ENCODE measurements around the gene FAM151B.
A peak's percentile ranks its signal among the peaks of the same experiment; 100 is the strongest.
"Not testable (repeated sequence)": the region's sequence is repeated elsewhere in the genome, so short reads cannot be mapped to it uniquely, and the experiment has no call there.

The FAM151B gene

DNA sequence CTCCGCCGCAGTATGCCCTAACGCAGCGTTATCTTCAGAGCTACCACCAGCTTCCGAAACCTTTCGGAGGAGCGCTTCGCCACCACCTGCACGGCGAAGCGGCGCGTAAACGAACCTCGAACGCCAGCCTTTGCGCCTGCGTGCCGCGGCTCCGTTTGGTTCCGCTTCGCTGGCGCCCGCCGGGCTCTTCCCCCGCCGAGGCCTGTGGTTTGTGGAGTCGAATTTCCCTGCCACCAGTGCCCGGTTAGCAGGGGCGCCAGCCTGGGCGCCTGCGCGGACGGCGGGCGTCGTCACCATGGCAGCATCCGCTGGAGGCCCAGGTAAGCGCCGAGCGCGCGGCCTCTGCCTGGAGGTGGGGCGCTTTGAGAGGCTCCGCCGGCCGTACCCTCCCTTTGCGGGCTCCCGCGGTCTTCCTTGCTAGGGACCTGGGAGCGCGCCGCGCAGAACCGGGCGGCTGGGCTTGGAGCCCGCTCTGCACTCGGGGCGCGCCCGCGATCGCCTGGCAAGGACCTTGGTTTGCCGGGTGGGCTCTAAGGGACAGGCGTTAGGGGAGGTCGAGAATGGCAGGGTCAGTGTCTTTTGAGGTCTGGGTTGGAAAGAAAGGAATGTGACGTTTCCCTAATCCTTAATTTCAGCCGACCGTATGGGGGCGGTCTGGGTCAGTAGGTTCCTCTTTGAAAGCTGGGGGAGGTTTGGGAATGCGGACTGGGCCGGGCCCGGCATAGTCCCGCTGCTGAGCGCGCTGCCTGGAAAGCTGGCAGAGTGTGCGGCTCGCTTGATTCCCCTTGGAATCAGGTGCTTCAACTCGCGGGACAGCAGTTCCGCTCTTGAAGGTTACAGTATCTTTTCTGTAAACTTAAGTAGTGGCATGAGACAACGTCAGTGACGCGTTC is at the start of gene FAM151B:
FAM151B (plus strand) TSS at position 272 of the 893 bp plus-strand sequence; CDS start at position 296, 24 bp downstream.
- peak; percentile 46 for DNase-seq (ENCODE audit: low read depth, low spot score)

- DNase-seq (ENCODE audit: low read depth, low spot score) = no peak
These were observed 49.2 kb upstream of the FAM151B start for GRCh38 chr5:80438739-80439138.

DNA sequence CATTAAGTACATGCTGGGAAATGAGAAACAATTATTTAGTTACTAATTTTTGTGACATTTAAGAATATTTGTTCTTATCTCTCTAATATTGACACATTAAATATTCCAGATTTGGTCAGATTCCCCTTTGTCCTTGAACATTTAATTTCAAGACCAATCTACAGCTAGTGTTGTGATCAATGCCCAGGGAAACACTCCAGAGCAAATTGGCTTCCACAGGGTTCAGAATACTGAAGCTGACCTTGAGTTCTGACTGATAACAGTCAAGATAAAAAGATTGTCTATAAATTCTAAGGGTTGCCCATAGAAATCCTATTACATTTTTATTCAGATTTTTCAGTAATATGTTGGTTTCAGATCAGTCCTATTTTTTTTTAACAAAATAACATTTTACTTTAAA is 48.7 kb upstream of the FAM151B start:
- DNase-seq (ENCODE audit: low read depth, low spot score) = no peak

DNA sequence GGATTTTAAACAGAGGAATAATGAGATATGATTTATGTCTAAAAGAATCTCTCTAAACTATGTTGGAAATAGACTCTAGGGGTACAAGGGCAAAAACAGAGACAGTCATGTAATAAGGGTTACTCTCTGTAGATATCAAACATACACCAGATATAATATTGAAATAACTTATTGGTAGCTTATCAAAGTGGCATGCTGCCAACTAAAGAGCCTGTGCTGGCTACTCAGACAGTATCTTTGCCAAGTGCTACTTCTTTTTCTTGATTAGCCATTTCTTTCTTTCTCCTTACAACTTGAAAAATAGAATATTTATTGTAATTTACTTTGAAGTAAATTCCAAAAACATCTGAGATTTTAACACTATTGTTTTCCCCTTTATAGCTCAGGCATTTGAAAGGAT is 45.2 kb upstream of the FAM151B start:
- no peak for DNase-seq (ENCODE audit: low read depth, low spot score)

GRCh38 chr5:80453366-80453765 is 34.5 kb upstream of the FAM151B start:
- DNase-seq (ENCODE audit: low read depth, low spot score) = no peak

DNA sequence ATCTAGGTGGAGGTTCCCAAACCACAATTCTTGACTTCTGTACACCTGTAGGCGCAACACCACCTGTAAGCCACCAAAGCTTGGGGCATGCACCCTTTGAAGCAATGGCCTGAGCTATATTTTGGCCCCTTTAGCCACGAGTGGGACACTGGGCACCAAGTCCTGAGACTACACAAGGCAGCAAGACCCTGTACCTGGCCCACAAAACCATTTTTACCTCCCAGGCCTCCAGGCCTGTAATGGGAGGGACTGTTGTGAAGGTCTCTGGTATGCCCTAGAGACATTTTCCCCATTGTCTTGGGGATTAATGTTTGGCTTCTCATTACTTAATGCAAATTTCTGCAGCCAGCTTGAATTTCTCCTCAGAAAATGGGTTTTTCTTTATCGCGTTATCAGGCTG is 24.6 kb upstream of the FAM151B start:
- DNase-seq (ENCODE audit: low read depth, low spot score) = no peak

- DNase-seq (ENCODE audit: low read depth, low spot score) = no peak
These were observed 21.0 kb upstream of the FAM151B start for GRCh38 chr5:80466669-80467485.

- no peak for DNase-seq (ENCODE audit: low read depth, low spot score)
These were observed 19.8 kb upstream of the FAM151B start for GRCh38 chr5:80468131-80468530.

GRCh38 chr5:80470631-80471030 is 17.3 kb upstream of the FAM151B start:
- DNase-seq (ENCODE audit: low read depth, low spot score) = not testable (repeated sequence)

- no peak for DNase-seq (ENCODE audit: low read depth, low spot score)
These were observed 13.0 kb upstream of the FAM151B start for GRCh38 chr5:80474929-80475328.

DNA sequence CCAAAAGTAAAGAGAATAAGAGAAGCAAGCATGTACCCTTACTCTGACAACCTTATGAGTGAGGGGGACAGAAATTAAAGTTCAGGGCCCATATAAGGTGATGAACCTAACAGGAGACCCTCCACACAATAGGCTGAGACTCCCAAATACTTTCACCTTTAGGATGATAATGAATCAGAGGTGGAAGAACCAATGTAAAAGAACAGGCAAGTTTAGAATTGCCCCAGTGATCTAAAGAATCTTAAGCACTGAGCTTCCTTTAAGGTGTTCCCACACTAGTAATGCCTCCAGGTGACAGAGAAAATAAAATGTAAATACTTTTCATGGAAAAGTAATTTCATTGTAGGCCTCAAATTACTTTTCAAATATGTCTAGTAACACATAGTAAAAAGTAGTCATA is 8.2 kb upstream of the FAM151B start:
- DNase-seq (ENCODE audit: low read depth, low spot score) = no peak

DNA sequence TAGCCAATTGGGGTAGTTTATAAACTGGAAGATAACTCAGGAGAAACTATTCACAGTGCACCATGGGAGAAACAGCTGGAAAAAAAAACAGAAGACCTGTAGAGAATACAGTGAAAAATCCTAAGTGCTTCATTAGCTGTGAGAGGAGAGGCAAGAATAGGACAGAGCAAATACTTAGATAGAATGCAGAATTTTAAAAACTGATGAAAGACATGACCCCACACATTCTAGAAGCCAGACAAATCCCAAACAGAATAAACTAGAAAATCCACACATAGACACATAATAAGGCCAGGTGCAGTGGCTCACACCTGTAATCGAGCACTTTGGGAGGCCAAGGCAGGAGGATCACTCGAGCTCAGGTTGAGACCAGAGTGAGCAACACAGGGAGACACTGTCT is 7.5 kb upstream of the FAM151B start:
- DNase-seq (ENCODE audit: low read depth, low spot score) = no peak

DNA sequence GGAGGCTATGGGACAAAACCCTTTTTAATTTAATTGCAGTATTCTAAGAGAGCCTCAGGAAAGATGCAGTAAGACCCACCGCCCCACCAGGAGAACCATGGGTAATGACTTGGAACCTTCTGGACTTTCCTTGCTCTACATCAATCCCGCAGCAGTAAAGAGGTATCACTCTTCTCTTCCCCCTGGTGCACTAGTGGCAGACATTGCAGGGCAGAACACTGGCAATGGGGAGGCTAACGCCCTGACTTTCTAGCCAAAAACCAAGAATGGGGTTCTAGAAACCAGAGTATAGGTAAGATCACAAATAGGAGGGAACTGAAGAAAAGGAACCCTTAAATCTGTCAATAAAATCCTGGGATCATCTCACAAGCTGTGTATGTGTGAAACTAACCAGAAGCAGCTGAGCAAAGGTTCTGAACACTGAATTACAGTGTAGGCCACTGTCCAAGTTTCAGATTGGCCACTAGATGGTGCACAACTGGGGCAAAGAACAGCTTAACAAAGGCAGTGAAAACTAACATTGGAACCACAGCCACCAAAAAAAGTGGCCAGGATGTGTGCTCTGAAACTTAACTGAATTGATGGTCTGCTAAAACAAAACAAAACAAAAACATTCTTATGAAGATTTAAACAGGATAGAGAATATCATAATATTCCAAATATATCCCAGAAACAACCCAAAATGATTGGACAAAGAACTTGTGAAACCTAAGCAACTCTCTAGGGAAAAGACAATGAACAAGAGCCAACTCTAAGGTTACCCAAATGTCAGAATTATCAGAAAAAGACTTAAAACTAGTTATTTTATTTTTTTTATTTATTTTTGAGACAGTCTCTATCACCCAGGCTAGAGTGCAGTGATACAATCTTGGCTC is 6.6 kb upstream of the FAM151B start:
- peak; percentile 24 for DNase-seq (ENCODE audit: low read depth, low spot score)

GRCh38 chr5:80482578-80482977 is 5.3 kb upstream of the FAM151B start:
- no peak for DNase-seq (ENCODE audit: low read depth, low spot score)

- no peak for DNase-seq (ENCODE audit: low read depth, low spot score)
These were observed 4.2 kb upstream of the FAM151B start for GRCh38 chr5:80483636-80484232.

DNA sequence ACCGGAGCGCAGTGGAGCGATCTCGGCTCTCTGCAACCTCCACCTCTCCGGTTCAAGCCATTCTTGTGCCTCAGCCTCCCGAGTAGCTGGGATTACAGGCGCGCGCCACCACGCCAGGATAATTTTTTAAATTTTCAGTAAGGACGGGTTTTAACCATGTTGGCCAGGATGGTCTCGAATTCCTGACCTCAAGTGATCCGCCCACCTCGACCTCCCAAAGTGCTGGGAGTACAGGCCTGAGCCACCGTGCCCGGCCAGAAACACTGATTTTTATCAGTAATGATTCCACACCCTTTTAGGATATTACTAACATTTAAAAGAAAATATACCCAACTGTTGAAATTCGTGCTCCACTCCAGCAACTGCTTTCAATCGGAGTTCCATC is 464 bp upstream of the FAM151B start:
- DNase-seq (ENCODE audit: low read depth, low spot score) = no peak

- no peak for DNase-seq (ENCODE audit: low read depth, low spot score)
These were observed 3.4 kb downstream of the FAM151B start for GRCh38 chr5:80491296-80491695.

DNA sequence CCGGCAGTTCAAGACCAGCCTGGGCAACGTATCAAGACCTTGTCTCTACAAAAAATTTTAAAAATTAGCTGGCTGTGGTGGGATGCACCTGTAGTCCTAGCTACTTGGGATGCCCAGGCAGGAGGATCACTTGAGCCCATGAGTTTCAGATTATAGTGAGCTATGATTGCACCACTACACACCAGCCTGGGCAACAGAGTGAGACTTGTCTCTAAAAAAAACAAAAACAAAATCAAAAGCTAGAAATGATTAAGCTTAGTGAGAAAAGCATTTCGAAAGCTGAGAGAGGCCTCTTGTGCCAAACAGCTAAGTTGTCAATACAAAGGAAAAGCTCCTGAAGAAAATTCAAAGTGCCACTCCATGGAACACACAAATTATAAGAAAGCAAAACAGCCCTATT is 4.8 kb downstream of the FAM151B start:
- DNase-seq (ENCODE audit: low read depth, low spot score) = no peak

- DNase-seq (ENCODE audit: low read depth, low spot score) = not testable (repeated sequence)
These were observed 5.5 kb downstream of the FAM151B start for GRCh38 chr5:80493443-80493842.

DNA sequence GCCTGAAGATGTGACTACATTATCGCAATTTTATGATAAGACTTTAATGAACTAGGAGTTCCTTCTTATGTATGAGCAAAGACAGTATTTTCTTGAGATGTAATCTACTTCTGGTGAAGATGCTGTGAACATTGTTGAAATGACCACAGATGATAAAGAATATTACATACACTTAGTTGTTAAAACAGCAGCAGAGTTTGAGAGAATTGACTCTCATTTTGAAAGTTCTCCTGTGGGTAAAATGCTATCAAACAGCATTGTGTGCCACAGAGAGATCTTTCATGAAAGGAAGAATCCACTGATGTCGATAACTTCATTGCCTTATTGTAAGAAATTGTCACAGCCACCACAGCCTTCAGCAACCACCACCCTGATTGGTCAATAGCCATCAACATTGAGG is 8.0 kb downstream of the FAM151B start:
- DNase-seq (ENCODE audit: low read depth, low spot score) = no peak

DNA sequence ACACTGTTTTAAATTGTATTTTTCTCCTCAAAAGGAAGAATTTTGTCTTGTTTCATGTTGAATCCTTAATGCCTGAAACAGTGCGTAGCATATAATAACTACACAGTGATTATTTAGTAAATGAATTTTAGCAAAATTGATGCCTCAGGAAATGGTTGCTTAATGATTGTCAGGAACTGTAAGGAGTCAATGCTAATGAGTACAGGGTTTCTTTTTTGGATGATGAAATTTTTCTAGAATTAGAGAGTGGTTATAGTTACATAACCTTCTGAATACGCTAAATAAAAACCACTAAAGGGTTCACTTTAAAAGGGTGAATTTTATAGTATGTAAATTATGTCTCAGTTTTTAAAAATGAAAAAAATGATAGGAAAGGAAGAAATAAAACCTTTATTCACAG is 14.9 kb downstream of the FAM151B start:
- DNase-seq (ENCODE audit: low read depth, low spot score) = no peak
